ENCODE results near the gene WWOX. TPM values are rescaled to one million over a fixed set of nuclear protein-coding genes. Genes with fewer than 3 reads are reported as not detected.

WWOX gene
- total RNA-seq, 2 donors from 2014 or later: 30.0 to 35.4 TPM

- H3K27me3 Mint-ChIP-seq (ENCODE audit: insufficient read depth): no peaks in the 10 kb centered on the region
- Histone ChIP-seq H3K4me3 (ENCODE audit: low read length) (peak overlapping the region; percentile 13), H3K9ac (ENCODE audit: extremely low read depth, low read length, poor library complexity, severe bottlenecking) (no peak overlapping the region), H3K4me1 (ENCODE audit: control insufficient read depth, insufficient read depth, low read length) (no peaks in the 10 kb centered on the region), H3K36me3 (ENCODE audit: control insufficient read depth, insufficient read depth, low read length) (peaks cover 64% of the 10 kb centered on the region), H3K27ac (ENCODE audit: low read depth, low read length) (no peak overlapping the region), H3K9me3 (ENCODE audit: control insufficient read depth, low read length) (peaks cover 50% of the 10 kb centered on the region), H3K27me3 (ENCODE audit: control insufficient read depth, insufficient read depth, low read length, poor library complexity, severe bottlenecking) (no peaks in the 10 kb centered on the region)
- no peaks in the 10 kb centered on the region for H3K4me1 Mint-ChIP-seq
- DNase-seq: no peak
- 95 to 98% methylated on average over 7 of the region's 7 CpGs for WGBS, 2 experiments (ENCODE audit: insufficient coverage in 1 of 2, insufficient read length in 1 of 2)
- H3K36me3 Mint-ChIP-seq (ENCODE audit: low read depth): peaks cover 31% of the 10 kb centered on the region
- peaks cover 29% of the 10 kb centered on the region for H3K9me3 Mint-ChIP-seq
- TF ChIP-seq, protein P1, sequence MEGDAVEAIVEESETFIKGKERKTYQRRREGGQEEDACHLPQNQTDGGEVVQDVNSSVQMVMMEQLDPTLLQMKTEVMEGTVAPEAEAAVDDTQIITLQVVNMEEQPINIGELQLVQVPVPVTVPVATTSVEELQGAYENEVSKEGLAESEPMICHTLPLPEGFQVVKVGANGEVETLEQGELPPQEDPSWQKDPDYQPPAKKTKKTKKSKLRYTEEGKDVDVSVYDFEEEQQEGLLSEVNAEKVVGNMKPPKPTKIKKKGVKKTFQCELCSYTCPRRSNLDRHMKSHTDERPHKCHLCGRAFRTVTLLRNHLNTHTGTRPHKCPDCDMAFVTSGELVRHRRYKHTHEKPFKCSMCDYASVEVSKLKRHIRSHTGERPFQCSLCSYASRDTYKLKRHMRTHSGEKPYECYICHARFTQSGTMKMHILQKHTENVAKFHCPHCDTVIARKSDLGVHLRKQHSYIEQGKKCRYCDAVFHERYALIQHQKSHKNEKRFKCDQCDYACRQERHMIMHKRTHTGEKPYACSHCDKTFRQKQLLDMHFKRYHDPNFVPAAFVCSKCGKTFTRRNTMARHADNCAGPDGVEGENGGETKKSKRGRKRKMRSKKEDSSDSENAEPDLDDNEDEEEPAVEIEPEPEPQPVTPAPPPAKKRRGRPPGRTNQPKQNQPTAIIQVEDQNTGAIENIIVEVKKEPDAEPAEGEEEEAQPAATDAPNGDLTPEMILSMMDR (conservative IDR thresholded peaks at IDR 0.05): no peak
- H3K27ac Mint-ChIP-seq: no peak overlapping the region
- no peak overlapping the region for H3K4me3 Mint-ChIP-seq
These were observed 291.3 kb downstream of the WWOX start for GRCh38 chr16:78390508-78391324.

- Histone ChIP-seq H3K27me3 (ENCODE audit: control insufficient read depth, insufficient read depth, low read length, poor library complexity, severe bottlenecking) (no peaks in the 10 kb centered on the region), H3K36me3 (ENCODE audit: control insufficient read depth, insufficient read depth, low read length) (peaks cover 67% of the 10 kb centered on the region), H3K4me3 (ENCODE audit: low read length) (no peak overlapping the region), H3K9ac (ENCODE audit: extremely low read depth, low read length, poor library complexity, severe bottlenecking) (no peak overlapping the region), H3K9me3 (ENCODE audit: control insufficient read depth, low read length) (peaks cover 50% of the 10 kb centered on the region), H3K27ac (ENCODE audit: low read depth, low read length) (no peak overlapping the region), H3K4me1 (ENCODE audit: control insufficient read depth, insufficient read depth, low read length) (no peaks in the 10 kb centered on the region)
- TF ChIP-seq, protein P1 (conservative IDR thresholded peaks at IDR 0.05): no peak
- Mint-ChIP-seq H3K9me3 (peaks cover 29% of the 10 kb centered on the region), H3K36me3 (ENCODE audit: low read depth) (peaks cover 30% of the 10 kb centered on the region), H3K27ac (no peak overlapping the region), H3K4me1 (no peaks in the 10 kb centered on the region), H3K27me3 (ENCODE audit: insufficient read depth) (no peaks in the 10 kb centered on the region), H3K4me3 (no peak overlapping the region)
- 96 to 97% methylated on average over 5 to 9 of the region's 9 CpGs for WGBS, 2 experiments (ENCODE audit: insufficient coverage in 1 of 2, insufficient read length in 1 of 2)
- no peak for DNase-seq
These were observed 293.2 kb downstream of the WWOX start for GRCh38 chr16:78392585-78393195.

GRCh38 chr16:78395035-78395434 is 295.6 kb downstream of the WWOX start:
- H3K4me1 ChIP-seq (ENCODE audit: control insufficient read depth, insufficient read depth, low read length): no peaks in the 10 kb centered on the region
- no peak overlapping the region for H3K9ac ChIP-seq (ENCODE audit: extremely low read depth, low read length, poor library complexity, severe bottlenecking)
- H3K4me1 Mint-ChIP-seq: no peaks in the 10 kb centered on the region
- no peaks in the 10 kb centered on the region for H3K27me3 ChIP-seq (ENCODE audit: control insufficient read depth, insufficient read depth, low read length, poor library complexity, severe bottlenecking)
- H3K36me3 ChIP-seq (ENCODE audit: control insufficient read depth, insufficient read depth, low read length): peaks cover 54% of the 10 kb centered on the region
- no peaks in the 10 kb centered on the region for H3K27me3 Mint-ChIP-seq (ENCODE audit: insufficient read depth)
- H3K27ac ChIP-seq (ENCODE audit: low read depth, low read length): no peak overlapping the region
- peaks cover 22% of the 10 kb centered on the region for H3K36me3 Mint-ChIP-seq (ENCODE audit: low read depth)
- no peak overlapping the region for H3K27ac Mint-ChIP-seq
- no peak overlapping the region for H3K4me3 ChIP-seq (ENCODE audit: low read length)
- TF ChIP-seq, protein P1 (conservative IDR thresholded peaks at IDR 0.05): no peak
- peaks cover 29% of the 10 kb centered on the region for H3K9me3 Mint-ChIP-seq
- DNase-seq: no peak
- peaks cover 45% of the 10 kb centered on the region for H3K9me3 ChIP-seq (ENCODE audit: control insufficient read depth, low read length)
- no peak overlapping the region for H3K4me3 Mint-ChIP-seq
- WGBS, 2 experiments (ENCODE audit: insufficient coverage in 1 of 2, insufficient read length in 1 of 2): 91 to 100% methylated on average over 3 to 5 of the region's 6 CpGs

All from endodermal cell (in vitro differentiated cells).